H1 (cell line): ENCODE results near the gene SUCLG2. TPM values are rescaled to one million over a fixed set of nuclear protein-coding genes. Genes with fewer than 3 reads are reported as not detected.

Experiments
- ASH2L ChIP-seq: fragments of 200-600, 300-600 bp; sonication (generic); IDR thresholded peaks from one replicate; pipeline ENCODE4 v1.7.1; 2017; ENCODE audit warnings: low read length
- BRCA1 ChIP-seq: IDR thresholded peaks from 2 replicates; pipeline ENCODE4 v1.6.1; 2012; ENCODE audit warnings: low read depth, low read length, improper control_type of control experiment
- CTBP2 ChIP-seq: IDR thresholded peaks from 2 replicates; pipeline ENCODE4 v1.7.0; 2011; ENCODE audit warnings: borderline replicate concordance, mild to moderate bottlenecking, moderate library complexity, mixed read lengths, low read length; ENCODE audit not compliant: insufficient read depth, insufficient read length
- FOSL1 ChIP-seq: IDR thresholded peaks from 2 replicates; pipeline ENCODE4 v1.6.1; 2011; ENCODE audit warnings: mild to moderate bottlenecking, low read depth, low read length, moderate library complexity; ENCODE audit not compliant: insufficient read depth
- GTF2F1 ChIP-seq: IDR thresholded peaks from 2 replicates; pipeline ENCODE4 v1.6.1; 2012; ENCODE audit warnings: low read depth, low read length, improper control_type of control experiment, borderline replicate concordance
- MAFK ChIP-seq: IDR thresholded peaks from 2 replicates; pipeline ENCODE4 v1.6.1; 2012; ENCODE audit warnings: low read depth, mild to moderate bottlenecking, improper control_type of control experiment, low read length
- NRF1 ChIP-seq: IDR thresholded peaks from 2 replicates; pipeline ENCODE4 v1.6.1; 2011; ENCODE audit warnings: mild to moderate bottlenecking, low read depth, low read length, improper control_type of control experiment
- PHF8 ChIP-seq: fragments of 200-600 bp; sonication (generic); conservative IDR thresholded peaks from 2 replicates; pipeline ENCODE4 v1.7.1; 2012; ENCODE audit warnings: low read depth, mild to moderate bottlenecking, inconsistent platforms, low read length, moderate library complexity
- POLR2AphosphoS5 ChIP-seq: IDR thresholded peaks from 2 replicates; pipeline ENCODE4 v1.6.1; 2011; ENCODE audit warnings: low read depth, low read length
- SP2 ChIP-seq: IDR thresholded peaks from 2 replicates; pipeline ENCODE4 v1.6.1; 2012; ENCODE audit warnings: mild to moderate bottlenecking, low read length, inconsistent platforms
- TAF7 ChIP-seq: optimal IDR thresholded peaks from 2 replicates; pipeline ENCODE3; 2011; ENCODE audit warnings: low read depth, mild to moderate bottlenecking, inconsistent platforms, low read length, moderate library complexity, borderline replicate concordance
- YY1 ChIP-seq: IDR thresholded peaks from 2 replicates; pipeline ENCODE4 v1.6.1; 2011; ENCODE audit warnings: low read depth, mild to moderate bottlenecking, low read length
- polyA plus RNA-seq, 7 experiments: library from polyadenylated mRNA; depleted of rRNA in 3 of 7; stranded (reverse) in 5 of 7; unstranded in 2 of 7; fragments of >200 nt in 5 of 7; fragments of 200-250 nt in 2 of 7; gene quantifications; 1 replicate in 5 of 7; 2 replicates in 1 of 7; 4 replicates in 1 of 7; pipeline versions ENCODE4 v1.2.1 to v1.2.3, GENCODE V29; 2011 to 2013; ENCODE audit warnings: missing spikeins in 2 of 7, mixed read lengths in 2 of 7
- total RNA-seq: library from RNA; stranded (reverse); fragmentation: NEBNext Ultra II Directional; extraction: Animal tissue kit (Norgen Biotek cat#: 25700); gene quantifications from 2 replicates; pipeline ENCODE4 v1.2.1, GENCODE V29; 2021
- TF ChIP-seq, protein P1 (sequence below): fragments of 300-600 bp; sonication (generic); IDR thresholded peaks from 2 replicates; pipeline ENCODE4 v1.7.1; 2012; ENCODE audit warnings: low read length, moderate library complexity, mild to moderate bottlenecking, inconsistent platforms; ENCODE audit not compliant: insufficient replicate concordance

Gene SUCLG2
- total and polyA plus RNA-seq, 2 of the 8 experiments (the other 6 are each of a cell fraction or from before 2014, with no cell fraction given) = 12.9 to 46.2 TPM

DNA sequence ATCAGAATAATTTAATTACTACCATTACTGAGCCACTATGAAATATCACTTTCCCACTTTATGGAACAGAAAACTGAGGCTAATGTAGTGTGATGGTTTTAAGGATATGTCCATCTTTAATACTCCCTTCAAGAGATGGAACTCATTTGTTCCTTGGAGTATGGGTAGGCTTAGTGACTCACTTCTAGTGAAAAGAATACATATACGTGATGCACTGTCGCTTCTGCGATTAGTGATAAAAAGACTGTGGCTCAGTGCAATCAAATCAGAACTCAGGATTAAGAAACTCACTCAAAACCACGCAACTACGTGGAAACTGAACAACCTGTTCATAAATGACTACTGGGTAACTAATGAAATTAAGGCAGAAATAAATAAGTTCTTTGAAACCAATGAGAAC is 216.6 kb downstream of the SUCLG2 start (continued):
- TF ChIP-seq, protein P1, sequence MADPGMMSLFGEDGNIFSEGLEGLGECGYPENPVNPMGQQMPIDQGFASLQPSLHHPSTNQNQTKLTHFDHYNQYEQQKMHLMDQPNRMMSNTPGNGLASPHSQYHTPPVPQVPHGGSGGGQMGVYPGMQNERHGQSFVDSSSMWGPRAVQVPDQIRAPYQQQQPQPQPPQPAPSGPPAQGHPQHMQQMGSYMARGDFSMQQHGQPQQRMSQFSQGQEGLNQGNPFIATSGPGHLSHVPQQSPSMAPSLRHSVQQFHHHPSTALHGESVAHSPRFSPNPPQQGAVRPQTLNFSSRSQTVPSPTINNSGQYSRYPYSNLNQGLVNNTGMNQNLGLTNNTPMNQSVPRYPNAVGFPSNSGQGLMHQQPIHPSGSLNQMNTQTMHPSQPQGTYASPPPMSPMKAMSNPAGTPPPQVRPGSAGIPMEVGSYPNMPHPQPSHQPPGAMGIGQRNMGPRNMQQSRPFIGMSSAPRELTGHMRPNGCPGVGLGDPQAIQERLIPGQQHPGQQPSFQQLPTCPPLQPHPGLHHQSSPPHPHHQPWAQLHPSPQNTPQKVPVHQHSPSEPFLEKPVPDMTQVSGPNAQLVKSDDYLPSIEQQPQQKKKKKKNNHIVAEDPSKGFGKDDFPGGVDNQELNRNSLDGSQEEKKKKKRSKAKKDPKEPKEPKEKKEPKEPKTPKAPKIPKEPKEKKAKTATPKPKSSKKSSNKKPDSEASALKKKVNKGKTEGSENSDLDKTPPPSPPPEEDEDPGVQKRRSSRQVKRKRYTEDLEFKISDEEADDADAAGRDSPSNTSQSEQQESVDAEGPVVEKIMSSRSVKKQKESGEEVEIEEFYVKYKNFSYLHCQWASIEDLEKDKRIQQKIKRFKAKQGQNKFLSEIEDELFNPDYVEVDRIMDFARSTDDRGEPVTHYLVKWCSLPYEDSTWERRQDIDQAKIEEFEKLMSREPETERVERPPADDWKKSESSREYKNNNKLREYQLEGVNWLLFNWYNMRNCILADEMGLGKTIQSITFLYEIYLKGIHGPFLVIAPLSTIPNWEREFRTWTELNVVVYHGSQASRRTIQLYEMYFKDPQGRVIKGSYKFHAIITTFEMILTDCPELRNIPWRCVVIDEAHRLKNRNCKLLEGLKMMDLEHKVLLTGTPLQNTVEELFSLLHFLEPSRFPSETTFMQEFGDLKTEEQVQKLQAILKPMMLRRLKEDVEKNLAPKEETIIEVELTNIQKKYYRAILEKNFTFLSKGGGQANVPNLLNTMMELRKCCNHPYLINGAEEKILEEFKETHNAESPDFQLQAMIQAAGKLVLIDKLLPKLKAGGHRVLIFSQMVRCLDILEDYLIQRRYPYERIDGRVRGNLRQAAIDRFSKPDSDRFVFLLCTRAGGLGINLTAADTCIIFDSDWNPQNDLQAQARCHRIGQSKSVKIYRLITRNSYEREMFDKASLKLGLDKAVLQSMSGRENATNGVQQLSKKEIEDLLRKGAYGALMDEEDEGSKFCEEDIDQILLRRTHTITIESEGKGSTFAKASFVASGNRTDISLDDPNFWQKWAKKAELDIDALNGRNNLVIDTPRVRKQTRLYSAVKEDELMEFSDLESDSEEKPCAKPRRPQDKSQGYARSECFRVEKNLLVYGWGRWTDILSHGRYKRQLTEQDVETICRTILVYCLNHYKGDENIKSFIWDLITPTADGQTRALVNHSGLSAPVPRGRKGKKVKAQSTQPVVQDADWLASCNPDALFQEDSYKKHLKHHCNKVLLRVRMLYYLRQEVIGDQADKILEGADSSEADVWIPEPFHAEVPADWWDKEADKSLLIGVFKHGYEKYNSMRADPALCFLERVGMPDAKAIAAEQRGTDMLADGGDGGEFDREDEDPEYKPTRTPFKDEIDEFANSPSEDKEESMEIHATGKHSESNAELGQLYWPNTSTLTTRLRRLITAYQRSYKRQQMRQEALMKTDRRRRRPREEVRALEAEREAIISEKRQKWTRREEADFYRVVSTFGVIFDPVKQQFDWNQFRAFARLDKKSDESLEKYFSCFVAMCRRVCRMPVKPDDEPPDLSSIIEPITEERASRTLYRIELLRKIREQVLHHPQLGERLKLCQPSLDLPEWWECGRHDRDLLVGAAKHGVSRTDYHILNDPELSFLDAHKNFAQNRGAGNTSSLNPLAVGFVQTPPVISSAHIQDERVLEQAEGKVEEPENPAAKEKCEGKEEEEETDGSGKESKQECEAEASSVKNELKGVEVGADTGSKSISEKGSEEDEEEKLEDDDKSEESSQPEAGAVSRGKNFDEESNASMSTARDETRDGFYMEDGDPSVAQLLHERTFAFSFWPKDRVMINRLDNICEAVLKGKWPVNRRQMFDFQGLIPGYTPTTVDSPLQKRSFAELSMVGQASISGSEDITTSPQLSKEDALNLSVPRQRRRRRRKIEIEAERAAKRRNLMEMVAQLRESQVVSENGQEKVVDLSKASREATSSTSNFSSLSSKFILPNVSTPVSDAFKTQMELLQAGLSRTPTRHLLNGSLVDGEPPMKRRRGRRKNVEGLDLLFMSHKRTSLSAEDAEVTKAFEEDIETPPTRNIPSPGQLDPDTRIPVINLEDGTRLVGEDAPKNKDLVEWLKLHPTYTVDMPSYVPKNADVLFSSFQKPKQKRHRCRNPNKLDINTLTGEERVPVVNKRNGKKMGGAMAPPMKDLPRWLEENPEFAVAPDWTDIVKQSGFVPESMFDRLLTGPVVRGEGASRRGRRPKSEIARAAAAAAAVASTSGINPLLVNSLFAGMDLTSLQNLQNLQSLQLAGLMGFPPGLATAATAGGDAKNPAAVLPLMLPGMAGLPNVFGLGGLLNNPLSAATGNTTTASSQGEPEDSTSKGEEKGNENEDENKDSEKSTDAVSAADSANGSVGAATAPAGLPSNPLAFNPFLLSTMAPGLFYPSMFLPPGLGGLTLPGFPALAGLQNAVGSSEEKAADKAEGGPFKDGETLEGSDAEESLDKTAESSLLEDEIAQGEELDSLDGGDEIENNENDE = no peak
- TF ChIP-seq POLR2AphosphoS5 (no peak), YY1 (no peak), BRCA1 (no peak), FOSL1 (no peak), GTF2F1 (no peak), PHF8 (no peak), NRF1 (no peak), CTBP2 (no peak), SP2 (no peak), ASH2L (no peak), TAF7 (no peak), MAFK (no peak)
